H1 (cell line): ENCODE data around the gene GSTA2. TPM values are rescaled to one million over a fixed set of nuclear protein-coding genes. Genes with fewer than 3 reads are reported as not detected.

Experiments
- CTCF ChIA-PET: fragments of 300-600 bp; sonication (Branson Sonifier 250); formaldehyde crosslinking; loops from one replicate; lab custom pipeline; 2021; ENCODE audit not compliant: partially characterized antibody; lab: Charles Lee
- POLR2A ChIA-PET: fragments of 300-600 bp; sonication (Branson Sonifier 250); formaldehyde crosslinking; loops from one replicate; lab custom pipeline; 2021; ENCODE audit warnings: inconsistent platforms; ENCODE audit not compliant: partially characterized antibody; lab: Charles Lee
- DNase-seq, 2 experiments: peaks; one replicate each; pipeline versions ENCODE4 v3.0.0 to v3.0.0-alpha.2; 2010 to 2022; ENCODE audit warnings: low spot score in 2 of 2, low read depth in 1 of 2, mixed read lengths in 1 of 2
- FAIRE-seq: peaks from 2 replicates; lab custom pipeline; 2011; peaks lifted over from hg19 to GRCh38; lab: Jason Lieb, UNC
- H2AFZ ChIP-seq: 2 replicates; pipeline ENCODE4 v1.8.1; 2012; ENCODE audit warnings: low read length, inconsistent platforms
- H2AK5ac ChIP-seq: 2 replicates; pipeline ENCODE4 v1.6.1; 2013; ENCODE audit warnings: low read depth, low read length
- H2BK120ac ChIP-seq: replicated peaks from 2 replicates; pipeline ENCODE3; 2013; ENCODE audit warnings: low read depth, low read length, inconsistent platforms
- H2BK12ac ChIP-seq: 2 replicates; pipeline ENCODE4 v1.6.1; 2013; ENCODE audit warnings: low read depth, low read length
- H2BK15ac ChIP-seq: 2 replicates; pipeline ENCODE4 v1.6.1; 2013; ENCODE audit warnings: low read length
- H2BK20ac ChIP-seq: 2 replicates; pipeline ENCODE4 v1.6.1; 2013; ENCODE audit warnings: low read length
- H2BK5ac ChIP-seq: 2 replicates; pipeline ENCODE4 v1.6.1; 2013; ENCODE audit warnings: low read depth, low read length
- H3K14ac ChIP-seq: 2 replicates; pipeline ENCODE4 v1.6.1; 2013; ENCODE audit warnings: inconsistent platforms; ENCODE audit not compliant: insufficient read length
- H3K18ac ChIP-seq: 2 replicates; pipeline ENCODE4 v1.6.1; 2013; ENCODE audit warnings: low read length; ENCODE audit errors: extremely low read depth
- H3K23ac ChIP-seq: 2 replicates; pipeline ENCODE4 v1.6.1; 2013; ENCODE audit warnings: inconsistent platforms; ENCODE audit not compliant: insufficient read length
- H3K23me2 ChIP-seq: 2 replicates; pipeline ENCODE4 v1.6.1; 2013; ENCODE audit warnings: low read depth, low read length
- H3K27ac ChIP-seq: 2 replicates; pipeline ENCODE4 v1.6.1; 2011; ENCODE audit warnings: low read depth, low read length, inconsistent platforms
- H3K27me3 ChIP-seq, 4 experiments: replicated peaks in 1 of 4; 1 replicate in 1 of 4; 2 replicates in 3 of 4; pipeline versions ENCODE4 v1.6.1 to v1.8.1; 2011 to 2013; ENCODE audit warnings: low read length in 3 of 4, mild to moderate bottlenecking in 3 of 4, inconsistent platforms in 2 of 4, mixed read lengths in 2 of 4, moderate library complexity in 1 of 4; ENCODE audit not compliant: control insufficient read depth in 3 of 4, insufficient read depth in 3 of 4; ENCODE audit errors: extremely low read depth in 1 of 4
- H3K36me3 ChIP-seq, 4 experiments: 2 replicates each; pipeline versions ENCODE4 v1.6.1 to v1.8.1; 2011 to 2013; ENCODE audit warnings: mild to moderate bottlenecking in 4 of 4, low read length in 3 of 4, moderate library complexity in 2 of 4, control low read depth in 1 of 4, inconsistent platforms in 1 of 4; ENCODE audit not compliant: insufficient read depth in 4 of 4, control insufficient read depth in 2 of 4
- H3K4ac ChIP-seq: replicated peaks from 2 replicates; pipeline ENCODE3; 2013; ENCODE audit warnings: low read length, low read depth, mixed read lengths, inconsistent platforms; ENCODE audit not compliant: insufficient read length
- H3K4me1 ChIP-seq, 4 experiments: replicated peaks in 1 of 4; 1 replicate in 1 of 4; 2 replicates in 3 of 4; pipeline versions ENCODE4 v1.6.1 to v1.8.1; 2011 to 2013; ENCODE audit warnings: low read length in 3 of 4, inconsistent platforms in 2 of 4, mixed read lengths in 1 of 4; ENCODE audit not compliant: insufficient read depth in 4 of 4, control insufficient read depth in 3 of 4
- H3K4me2 ChIP-seq, 2 experiments: 2 replicates each; pipeline versions ENCODE4 v1.6.1 to v1.8.1; 2011 to 2013; ENCODE audit warnings: low read depth in 2 of 2, low read length in 2 of 2, control low read depth in 1 of 2, inconsistent platforms in 1 of 2, mild to moderate bottlenecking in 1 of 2; ENCODE audit not compliant: insufficient read depth in 1 of 2
- H3K4me3 ChIP-seq, 4 experiments: fragments of 200-600, 300-600 bp in 1 of 4; sonication (generic), shearing (Covaris generic), sonication (Bioruptor Twin) in 1 of 4; 2 replicates each; pipeline versions ENCODE4 v1.5.1 to v1.8.1; 2011 to 2016; ENCODE audit warnings: low read length in 4 of 4, low read depth in 3 of 4, control low read depth in 2 of 4, inconsistent platforms in 2 of 4, mild to moderate bottlenecking in 2 of 4, mixed read lengths in 1 of 4, moderate library complexity in 1 of 4; ENCODE audit not compliant: insufficient read depth in 2 of 4; ENCODE audit errors: extremely low read depth in 1 of 4
- H3K56ac ChIP-seq: replicated peaks from 2 replicates; pipeline ENCODE3; 2013; ENCODE audit warnings: low read depth, mild to moderate bottlenecking, mixed read lengths, low read length, inconsistent platforms; ENCODE audit not compliant: insufficient read length
- H3K79me1 ChIP-seq: 2 replicates; pipeline ENCODE4 v1.6.1; 2013; ENCODE audit warnings: low read depth, low read length, control low read depth
- H3K79me2 ChIP-seq, 2 experiments: 2 replicates each; pipeline versions ENCODE4 v1.6.1 to v1.8.1; 2012 to 2013; ENCODE audit warnings: low read length in 2 of 2, mild to moderate bottlenecking in 2 of 2, inconsistent platforms in 1 of 2; ENCODE audit not compliant: insufficient read depth in 2 of 2, control insufficient read depth in 1 of 2
- H3K9ac ChIP-seq, 4 experiments: replicated peaks in 1 of 4; 1 replicate in 1 of 4; 2 replicates in 3 of 4; pipeline versions ENCODE4 v1.6.1 to v1.8.1; 2011 to 2013; ENCODE audit warnings: low read depth in 3 of 4, low read length in 3 of 4, control low read depth in 2 of 4, mild to moderate bottlenecking in 2 of 4, moderate library complexity in 2 of 4, inconsistent platforms in 1 of 4; ENCODE audit errors: extremely low read depth in 1 of 4
- H3K9me3 ChIP-seq, 2 experiments: 2 replicates each; pipeline versions ENCODE4 v1.6.1 to v1.8.1; 2012 to 2013; ENCODE audit warnings: mild to moderate bottlenecking in 2 of 2, moderate library complexity in 2 of 2, control low read depth in 1 of 2, inconsistent platforms in 1 of 2, low read depth in 1 of 2, low read length in 1 of 2, mixed read lengths in 1 of 2; ENCODE audit not compliant: insufficient read depth in 2 of 2
- H4K20me1 ChIP-seq, 2 experiments: replicated peaks in 1 of 2; 2 replicates each; pipeline versions ENCODE3 to v1.8.1; 2011 to 2013; ENCODE audit warnings: inconsistent platforms in 2 of 2, low read length in 2 of 2, mild to moderate bottlenecking in 1 of 2; ENCODE audit not compliant: insufficient read depth in 2 of 2, control insufficient read depth in 1 of 2
- H4K5ac ChIP-seq: 2 replicates; pipeline ENCODE4 v1.6.1; 2013; ENCODE audit warnings: low read length, low read depth, mixed read lengths, inconsistent platforms; ENCODE audit not compliant: insufficient read length
- H4K8ac ChIP-seq: 2 replicates; pipeline ENCODE4 v1.8.0; 2013; ENCODE audit warnings: mild to moderate bottlenecking, moderate library complexity, low read length, inconsistent platforms; ENCODE audit not compliant: insufficient read depth; ENCODE audit errors: extremely low read depth
- H4K91ac ChIP-seq: replicated peaks from 2 replicates; pipeline ENCODE3; 2013; ENCODE audit warnings: low read length, mixed read lengths, inconsistent platforms; ENCODE audit not compliant: insufficient read length
- ATF2 ChIP-seq: IDR thresholded peaks from 2 replicates; pipeline ENCODE4 v1.6.1; 2012; ENCODE audit warnings: low read length, inconsistent platforms
- CBX5 ChIP-seq: fragments of 300-800, 300-1000 bp; sonication (generic); IDR thresholded peaks from 2 replicates; pipeline ENCODE4 v1.7.1; 2016; ENCODE audit warnings: antibody characterized with exemption, low read length, low read depth
- CEBPB ChIP-seq: IDR thresholded peaks from 2 replicates; pipeline ENCODE4 v1.6.1; 2012; ENCODE audit warnings: low read depth, low read length
- EP300 ChIP-seq, 2 experiments: IDR thresholded peaks; 1 replicate in 1 of 2; 2 replicates in 1 of 2; pipeline ENCODE4 v1.6.1; 2011 to 2012; ENCODE audit warnings: low read depth in 2 of 2, low read length in 2 of 2, mild to moderate bottlenecking in 2 of 2, borderline replicate concordance in 1 of 2, inconsistent platforms in 1 of 2, moderate library complexity in 1 of 2
- HDAC6 ChIP-seq: IDR thresholded peaks from one replicate; pipeline ENCODE4 v1.7.1; 2012; ENCODE audit warnings: low read depth, mild to moderate bottlenecking, inconsistent platforms, low read length, moderate library complexity
- NRF1 ChIP-seq: IDR thresholded peaks from 2 replicates; pipeline ENCODE4 v1.6.1; 2011; ENCODE audit warnings: mild to moderate bottlenecking, low read depth, low read length, improper control_type of control experiment
- POLR2A ChIP-seq, 2 experiments: IDR thresholded peaks; 1 replicate in 1 of 2; 2 replicates in 1 of 2; pipeline ENCODE4 v1.6.1; 2011; ENCODE audit warnings: low read depth in 2 of 2, low read length in 2 of 2, mild to moderate bottlenecking in 2 of 2; ENCODE audit errors: control extremely low read depth in 1 of 2
- POLR2AphosphoS5 ChIP-seq: IDR thresholded peaks from 2 replicates; pipeline ENCODE4 v1.6.1; 2011; ENCODE audit warnings: low read depth, low read length
- RBBP5 ChIP-seq: IDR thresholded peaks from 2 replicates; pipeline ENCODE4 v1.7.1; 2012; ENCODE audit warnings: low read depth, mild to moderate bottlenecking, inconsistent platforms, low read length, moderate library complexity, borderline replicate concordance
- RNF2 ChIP-seq: fragments of 200-900, 300-1000 bp; sonication (generic); IDR thresholded peaks from 2 replicates; pipeline ENCODE4 v1.7.1; 2016; ENCODE audit warnings: borderline replicate concordance, low read depth, mild to moderate bottlenecking, antibody characterized with exemption, low read length; ENCODE audit not compliant: poor library complexity, severe bottlenecking; ENCODE audit errors: missing control alignments
- SP1 ChIP-seq: IDR thresholded peaks from 2 replicates; pipeline ENCODE4 v1.6.1; 2011; ENCODE audit warnings: low read depth, low read length
- SUZ12 ChIP-seq: fragments of 200-600 bp; sonication (generic); IDR thresholded peaks from 2 replicates; pipeline ENCODE4 v1.6.1; 2012; ENCODE audit warnings: mild to moderate bottlenecking, inconsistent platforms, low read length, moderate library complexity, mixed read lengths
- WGBS, 2 experiments: shearing (Covaris generic) in 1 of 2; methylation state at CpG; one replicate each; pipeline versions ENCODE4 v1.1.6 to v1.1.7; 2013 to 2015; ENCODE audit warnings: low lambda C conversion rate in 2 of 2, mixed read lengths in 2 of 2, inconsistent platforms in 1 of 2, low coverage in 1 of 2, missing lambda C conversion rate in 1 of 2; ENCODE audit not compliant: insufficient replicate concordance in 2 of 2, insufficient coverage in 1 of 2, insufficient read length in 1 of 2; ENCODE audit errors: extremely low coverage in 1 of 2, missing lambda C conversion rate in 1 of 2; 5-methylcytosine and 5-hydroxymethylcytosine counted together
- polyA plus RNA-seq, 7 experiments: library from polyadenylated mRNA; depleted of rRNA in 3 of 7; stranded (reverse) in 5 of 7; unstranded in 2 of 7; fragments of >200 nt in 5 of 7; fragments of 200-250 nt in 2 of 7; gene quantifications; 1 replicate in 5 of 7; 2 replicates in 1 of 7; 4 replicates in 1 of 7; pipeline versions ENCODE4 v1.2.1 to v1.2.3, GENCODE V29; 2011 to 2013; ENCODE audit warnings: missing spikeins in 2 of 7, mixed read lengths in 2 of 7
- total RNA-seq: library from RNA; stranded (reverse); fragmentation: NEBNext Ultra II Directional; extraction: Animal tissue kit (Norgen Biotek cat#: 25700); gene quantifications from 2 replicates; pipeline ENCODE4 v1.2.1, GENCODE V29; 2021

Gene GSTA2
- total and polyA plus RNA-seq, 2 of the 8 experiments (the other 6 are each of a cell fraction or from before 2014, with no cell fraction given) = 0.05 TPM; not detected in 1

DNA sequence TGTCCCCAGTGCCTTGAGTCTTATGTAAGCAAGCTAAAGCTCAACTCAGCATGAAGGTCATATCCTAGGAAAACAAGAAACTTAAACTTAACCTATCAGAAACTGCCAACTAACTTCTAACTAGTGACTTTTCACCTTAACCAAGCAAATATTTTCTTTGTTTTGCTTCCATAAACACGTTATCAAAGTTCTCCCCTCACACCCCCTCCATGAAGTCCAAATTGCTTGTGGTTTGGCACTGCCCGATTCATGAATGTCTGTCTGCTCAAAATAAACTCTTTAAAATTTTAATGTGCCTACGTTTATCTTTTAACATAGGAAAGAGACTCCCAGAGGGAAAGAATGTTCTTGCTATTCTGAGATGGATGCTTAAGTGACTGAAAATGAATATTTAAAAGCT lies 34.9 kb downstream of the GSTA2 start:
- no peak overlapping the region for H4K5ac ChIP-seq
- no peak overlapping the region for H3K56ac ChIP-seq
- no peak overlapping the region for H3K27ac ChIP-seq
- no peak overlapping the region for H2AFZ ChIP-seq
- H3K23ac ChIP-seq = no peak overlapping the region
- WGBS, 2 experiments = 88% methylated on average over 3 of the region's 3 CpGs; no CpG with 5 or more reads in 1 of the 2 experiments
- CTCF ChIA-PET = interaction anchor here (0.5 to 1.7 kb wide), 3 partner anchors 17 to 193 kb away, joined by 3 to 5 read pairs (median 3); partner anchors contain the start of gene GSTA2
- no peak overlapping the region for H4K91ac ChIP-seq
- no peak overlapping the region for H2AK5ac ChIP-seq
- no peaks in the 10 kb centered on the region for H3K27me3 ChIP-seq
- no peaks in the 10 kb centered on the region for H4K20me1 ChIP-seq
- DNase-seq (no peak), FAIRE-seq (no peak)
- no peaks in the 10 kb centered on the region for H3K79me1 ChIP-seq
- POLR2A ChIA-PET = no interaction called here
- H2BK20ac ChIP-seq = no peak overlapping the region
- H3K9ac ChIP-seq = no peak overlapping the region
- peaks cover 0 to 2% (median 1%) of the 10 kb centered on the region in 4 experiments; a peak in 2 of 7 replicates for H3K4me1 ChIP-seq
- H2BK120ac ChIP-seq = no peak overlapping the region
- H3K18ac ChIP-seq = no peak overlapping the region
- no peaks in the 10 kb centered on the region for H3K36me3 ChIP-seq
- H3K9me3 ChIP-seq = no peaks in the 10 kb centered on the region
- H2BK12ac ChIP-seq = no peak overlapping the region
- H2BK15ac ChIP-seq = no peak overlapping the region
- no peak overlapping the region for H3K4me3 ChIP-seq
- no peak overlapping the region for H3K14ac ChIP-seq
- no peak overlapping the region for H3K4me2 ChIP-seq
- no peak overlapping the region for H3K4ac ChIP-seq
- no peak overlapping the region for H4K8ac ChIP-seq
- H2BK5ac ChIP-seq = no peak overlapping the region
- H3K23me2 ChIP-seq = no peaks in the 10 kb centered on the region
- no peaks in the 10 kb centered on the region for H3K79me2 ChIP-seq
- TF ChIP-seq POLR2AphosphoS5 (no peak), POLR2A (IDR thresholded peaks at IDR 0.05; ENCODE audit: control extremely low read depth in 1 of 2, low read depth in 2 of 2, low read length in 2 of 2) (no peak), RNF2 (no peak), ATF2 (no peak), SUZ12 (no peak), HDAC6 (no peak), EP300 (IDR thresholded peaks at IDR 0.05; ENCODE audit: borderline replicate concordance in 1 of 2, low read depth in 2 of 2, low read length in 2 of 2) (no peak), RBBP5 (no peak), NRF1 (no peak), CEBPB (no peak), CBX5 (no peak), SP1 (no peak)
